HG02588 (cell line): Measurements from ENCODE around the gene FEN1.

ENCODE experiments used
- ATAC-seq: cut with Tn5 transposase; IDR thresholded peaks from one replicate; pipeline ENCODE4 v1.9.1; 2021; ENCODE audit warnings: mild to moderate bottlenecking, moderate library complexity; ENCODE audit not compliant: unreplicated experiment

Gene FEN1

GRCh38 chr11:61774411-61774810 is 18.3 kb upstream of the FEN1 start:
- no peak for ATAC-seq

DNA sequence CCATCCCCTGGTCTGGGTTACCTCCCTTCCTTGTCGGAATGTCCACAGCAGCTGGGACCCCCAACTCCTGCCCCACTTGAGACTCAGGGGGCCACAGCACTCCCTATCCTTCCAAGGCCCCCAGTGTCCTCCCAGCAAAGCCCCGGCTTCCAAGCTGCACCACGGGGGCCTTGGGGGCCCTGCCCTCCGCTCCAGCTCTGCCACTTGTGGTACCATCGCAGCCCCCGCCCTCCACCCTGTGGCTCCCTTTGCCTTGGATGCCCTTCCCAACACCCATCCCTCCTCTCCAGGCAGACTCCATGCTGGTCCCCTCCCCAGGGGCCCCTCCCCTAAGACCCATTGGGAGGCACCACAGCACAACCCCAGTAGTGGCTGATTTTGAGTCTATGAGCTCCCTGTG is 17.6 kb upstream of the FEN1 start:
- no peak for ATAC-seq

GRCh38 chr11:61775606-61776554 is 16.8 kb upstream of the FEN1 start:
- ATAC-seq = no peak

GRCh38 chr11:61776561-61777075 is 16.1 kb upstream of the FEN1 start:
- no peak for ATAC-seq

- ATAC-seq = no peak
Observed at GRCh38 chr11:61777234-61778090, 15.2 kb upstream of the FEN1 start.

GRCh38 chr11:61778357-61778886 is 14.3 kb upstream of the FEN1 start:
- ATAC-seq = no peak

DNA sequence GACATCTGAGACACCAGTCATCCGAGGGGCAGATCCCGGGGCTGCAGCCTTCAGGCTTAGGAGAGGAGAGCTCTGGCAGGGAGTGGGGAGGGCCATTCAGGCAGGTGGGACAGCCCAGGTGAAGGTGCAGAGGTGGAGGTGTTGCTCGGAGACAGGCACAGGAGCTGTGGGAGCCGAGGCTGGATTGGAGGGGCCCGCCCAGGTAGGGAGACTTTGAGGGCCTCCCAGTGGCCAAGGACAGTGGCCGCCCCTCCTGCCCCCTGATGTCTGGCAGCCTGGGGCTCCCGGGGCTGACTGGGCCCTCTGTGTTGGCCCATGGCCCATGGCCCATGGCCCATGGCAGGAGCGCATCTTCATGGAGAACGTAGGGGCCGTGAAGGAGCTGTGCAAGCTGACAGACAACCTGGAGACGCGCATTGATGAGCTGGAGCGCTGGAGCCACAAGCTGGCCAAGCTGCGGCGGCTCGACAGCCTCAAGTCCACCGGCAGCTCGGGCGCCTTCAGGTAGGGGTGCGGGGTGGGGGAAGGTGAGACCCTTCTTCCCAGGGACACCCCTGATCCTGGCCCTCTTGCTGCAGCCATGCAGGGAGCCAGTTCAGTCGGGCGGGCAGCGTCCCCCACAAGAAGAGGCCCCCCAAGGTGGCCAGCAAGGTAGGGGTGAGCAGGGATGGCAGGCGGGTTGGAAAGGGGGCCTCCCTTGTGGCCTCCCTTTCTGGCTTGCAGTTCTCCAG is 13.6 kb upstream of the FEN1 start:
- no peak for ATAC-seq

DNA sequence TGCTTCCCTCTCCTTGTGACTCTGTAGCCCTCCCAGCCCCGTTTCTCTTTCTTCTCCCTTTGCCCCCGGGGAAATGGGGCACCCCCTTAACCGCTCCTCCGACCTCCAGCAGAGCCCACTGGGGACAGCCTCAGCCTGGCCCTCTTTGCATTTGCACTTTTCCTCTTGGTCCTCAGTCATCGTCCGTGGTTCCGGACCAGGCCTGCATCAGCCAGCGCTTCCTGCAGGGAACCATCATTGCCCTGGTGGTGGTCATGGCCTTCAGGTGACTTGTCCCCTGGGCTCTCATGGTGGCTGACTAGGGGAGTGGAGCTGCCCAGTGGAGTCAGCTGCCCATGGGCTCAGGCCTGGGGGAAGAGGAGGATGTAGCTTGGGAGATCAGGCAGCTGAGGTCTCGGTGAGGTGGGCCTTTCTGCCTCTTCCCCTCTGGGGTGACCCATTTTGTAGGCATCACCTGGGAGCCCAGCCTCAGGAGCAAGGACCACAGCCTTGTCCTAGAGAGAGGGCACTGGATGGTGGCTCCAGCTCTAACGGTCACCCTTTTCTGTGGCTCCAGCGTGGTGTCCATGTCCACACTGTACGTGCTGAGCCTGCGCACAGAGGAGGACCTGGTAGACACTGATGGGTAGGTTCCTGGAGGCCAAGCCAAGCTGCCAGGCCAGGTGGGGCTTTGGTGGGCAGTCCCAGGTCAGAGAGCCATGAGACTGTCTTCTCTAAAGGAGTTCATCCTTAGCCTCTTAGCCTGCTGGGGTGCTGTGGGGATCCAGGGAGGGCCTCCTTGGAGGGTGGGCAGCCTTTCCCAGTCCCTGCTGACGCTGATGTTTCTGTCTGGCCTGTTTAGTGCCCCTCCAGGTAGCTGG is 12.8 kb upstream of the FEN1 start:
- no peak for ATAC-seq

GRCh38 chr11:61780581-61781162 is 12.0 kb upstream of the FEN1 start:
- ATAC-seq = no peak

DNA sequence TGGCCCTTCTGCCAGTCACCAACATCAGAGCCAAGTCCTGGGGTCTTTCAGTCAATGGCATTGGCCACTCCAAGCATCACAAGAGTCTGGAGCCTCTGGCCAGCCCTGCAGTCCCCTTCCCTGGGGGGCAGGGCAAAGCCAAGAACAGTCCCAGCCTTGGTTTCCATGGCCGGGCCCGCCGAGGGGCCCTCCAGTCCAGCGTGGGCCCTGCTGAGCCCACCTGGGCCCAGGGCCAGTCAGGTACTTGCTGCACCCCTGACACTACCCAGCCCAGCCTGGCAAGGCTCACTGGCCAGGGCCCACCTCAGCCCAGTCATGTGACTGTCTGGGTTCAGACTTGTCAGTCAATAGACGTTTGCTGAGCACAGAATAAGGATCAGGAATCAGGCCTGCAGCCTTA is 11.1 kb upstream of the FEN1 start:
- no peak for ATAC-seq

DNA sequence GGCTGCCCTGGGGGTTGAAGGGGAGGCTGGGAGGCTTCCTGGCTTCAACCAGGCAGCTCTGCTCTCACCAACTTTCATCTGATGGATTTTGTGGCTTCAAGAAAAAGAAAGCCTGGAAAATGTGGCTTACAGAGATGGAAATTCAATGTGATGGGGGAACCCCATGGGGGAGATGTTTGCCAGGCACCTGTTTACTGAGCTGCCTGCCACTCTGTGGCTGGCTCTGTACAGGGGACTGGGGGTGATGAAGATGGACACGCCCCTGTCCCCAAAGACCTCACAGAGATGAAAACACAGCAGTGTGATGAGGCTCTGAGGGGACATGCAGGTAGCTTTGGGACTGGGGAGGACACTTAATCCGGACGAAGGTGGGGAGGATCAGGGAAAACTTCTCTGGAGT is 10.4 kb upstream of the FEN1 start:
- ATAC-seq = no peak

GRCh38 chr11:61782841-61783240 is 9.9 kb upstream of the FEN1 start:
- ATAC-seq = no peak

- no peak for ATAC-seq
Observed at GRCh38 chr11:61783717-61784505, 8.8 kb upstream of the FEN1 start.

DNA sequence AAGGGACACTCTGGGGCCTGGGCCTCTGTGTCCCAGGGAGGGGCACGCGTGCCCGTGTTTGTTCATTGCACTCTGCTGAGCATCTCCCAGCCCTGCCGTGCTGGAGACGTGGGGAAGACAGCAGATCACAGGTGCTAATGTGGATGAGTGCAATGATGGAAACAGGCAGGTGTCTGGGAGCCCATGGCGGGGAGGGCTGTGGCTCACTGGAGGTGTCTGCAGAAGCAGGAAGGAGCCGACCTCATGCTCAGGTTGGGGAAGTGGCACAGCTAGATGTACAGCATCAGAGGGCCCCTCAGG is 8.3 kb upstream of the FEN1 start:
- ATAC-seq = no peak

DNA sequence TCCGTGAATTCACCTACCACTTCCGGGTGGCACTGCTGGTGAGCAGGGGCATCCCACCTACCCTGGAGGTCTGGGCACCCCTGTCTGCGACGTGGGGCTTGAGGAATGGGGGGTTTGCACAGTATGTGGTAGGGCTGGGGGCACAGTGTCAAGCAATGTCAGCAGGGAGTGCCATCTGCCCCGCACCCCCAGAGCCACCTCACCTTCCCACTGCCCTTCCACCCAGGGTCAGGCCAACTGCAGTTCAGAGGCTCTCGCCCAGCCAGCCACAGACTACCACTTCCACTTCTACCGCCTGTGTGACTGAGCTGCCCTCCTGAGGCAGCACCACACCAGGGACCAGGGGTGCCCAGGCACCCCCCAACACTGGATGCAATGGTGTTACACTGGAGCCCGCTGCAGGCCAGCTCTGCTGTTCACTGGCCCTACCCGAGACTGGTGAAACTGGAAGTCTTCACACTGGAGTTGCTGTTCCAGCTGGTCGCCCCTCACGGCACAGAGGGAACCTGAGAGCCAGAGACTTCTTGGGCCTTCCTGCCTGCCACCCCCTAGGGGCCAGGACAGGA is 6.8 kb upstream of the FEN1 start:
- ATAC-seq = no peak

GRCh38 chr11:61787928-61788491 is 4.7 kb upstream of the FEN1 start:
- no peak for ATAC-seq

DNA sequence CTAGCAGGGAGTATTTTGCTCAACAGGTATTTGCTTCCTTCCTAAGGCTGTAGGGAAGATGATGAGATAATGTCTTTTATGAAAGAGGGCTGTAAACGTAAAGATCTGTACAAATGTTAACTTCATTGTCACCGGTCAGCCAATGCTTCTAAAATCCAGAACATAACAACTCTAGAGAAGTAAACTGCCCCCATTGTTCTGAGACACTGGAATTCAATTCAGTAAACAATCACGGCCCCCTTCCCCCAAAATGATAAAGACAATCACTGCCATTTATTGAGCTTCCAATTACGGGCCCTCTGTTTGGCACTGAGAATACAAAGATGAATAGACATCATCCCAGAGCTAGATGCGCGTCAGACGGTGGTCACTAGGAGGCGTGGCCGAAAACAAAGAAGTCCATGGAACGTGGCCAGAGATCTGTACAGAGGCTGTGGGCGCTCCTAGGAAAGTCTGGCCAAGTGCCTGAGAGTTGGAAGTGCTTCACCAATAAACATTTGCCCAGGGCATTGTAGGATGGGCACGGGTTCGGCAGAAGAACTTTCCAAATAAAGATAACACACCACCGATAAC is 888 bp upstream of the FEN1 start:
- ATAC-seq = peak; percentile 26
